ENCODE measurements around the gene DNTTIP2.
"Not testable (repeated sequence)": the region's sequence is repeated elsewhere in the genome, so short reads cannot be mapped to it uniquely, and the experiment has no call there.

Gene DNTTIP2

GRCh38 chr1:93837961-93838360 is 41.0 kb downstream of the DNTTIP2 start:
- no peaks in the 10 kb centered on the region for H3K4me1 ChIP-seq
- no peaks in the 10 kb centered on the region for H3K79me2 ChIP-seq
- TF ChIP-seq, protein P1, sequence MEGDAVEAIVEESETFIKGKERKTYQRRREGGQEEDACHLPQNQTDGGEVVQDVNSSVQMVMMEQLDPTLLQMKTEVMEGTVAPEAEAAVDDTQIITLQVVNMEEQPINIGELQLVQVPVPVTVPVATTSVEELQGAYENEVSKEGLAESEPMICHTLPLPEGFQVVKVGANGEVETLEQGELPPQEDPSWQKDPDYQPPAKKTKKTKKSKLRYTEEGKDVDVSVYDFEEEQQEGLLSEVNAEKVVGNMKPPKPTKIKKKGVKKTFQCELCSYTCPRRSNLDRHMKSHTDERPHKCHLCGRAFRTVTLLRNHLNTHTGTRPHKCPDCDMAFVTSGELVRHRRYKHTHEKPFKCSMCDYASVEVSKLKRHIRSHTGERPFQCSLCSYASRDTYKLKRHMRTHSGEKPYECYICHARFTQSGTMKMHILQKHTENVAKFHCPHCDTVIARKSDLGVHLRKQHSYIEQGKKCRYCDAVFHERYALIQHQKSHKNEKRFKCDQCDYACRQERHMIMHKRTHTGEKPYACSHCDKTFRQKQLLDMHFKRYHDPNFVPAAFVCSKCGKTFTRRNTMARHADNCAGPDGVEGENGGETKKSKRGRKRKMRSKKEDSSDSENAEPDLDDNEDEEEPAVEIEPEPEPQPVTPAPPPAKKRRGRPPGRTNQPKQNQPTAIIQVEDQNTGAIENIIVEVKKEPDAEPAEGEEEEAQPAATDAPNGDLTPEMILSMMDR (IDR thresholded peaks at IDR 0.05), result no peak
- H3K27me3 ChIP-seq (ENCODE audit: control insufficient read depth, insufficient read depth, low read length), result no peaks in the 10 kb centered on the region
- H3K36me3 ChIP-seq (ENCODE audit: control insufficient read depth, insufficient read depth, low read length), result no peaks in the 10 kb centered on the region
- H3K9me3 ChIP-seq (ENCODE audit: control insufficient read depth, low read length), result no peaks in the 10 kb centered on the region
- H3K27ac ChIP-seq, result no peak overlapping the region
- no peak overlapping the region for H2AFZ ChIP-seq
- no peak overlapping the region for H3K9ac ChIP-seq
- no peak overlapping the region for H3K4me3 ChIP-seq (ENCODE audit: low read depth, low read length)
- H3K4me2 ChIP-seq (ENCODE audit: low read length), result no peak overlapping the region

DNA sequence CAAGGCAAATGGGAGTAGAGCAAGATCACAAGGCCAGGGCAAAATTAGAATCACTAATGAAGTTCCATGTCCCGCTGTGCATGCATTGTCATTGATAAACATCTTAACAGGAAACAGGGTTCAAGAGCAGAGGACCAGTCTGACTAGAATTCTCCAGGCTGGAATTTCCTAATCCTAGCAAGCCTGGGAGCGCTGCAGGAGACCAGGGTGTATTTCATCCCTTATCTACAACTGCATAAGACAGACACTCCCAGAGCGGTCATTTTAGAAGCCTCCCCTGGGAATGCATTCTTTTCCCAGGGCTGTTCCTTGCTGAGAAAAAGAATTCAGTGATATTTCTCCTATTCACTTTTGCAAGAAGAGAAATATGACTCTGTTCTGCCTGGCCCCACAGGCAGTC is 45.7 kb downstream of the DNTTIP2 start:
- not testable (repeated sequence) for H3K9ac ChIP-seq; H2AFZ ChIP-seq; H3K27me3 ChIP-seq (ENCODE audit: control insufficient read depth, insufficient read depth, low read length); H3K27ac ChIP-seq; H3K36me3 ChIP-seq (ENCODE audit: control insufficient read depth, insufficient read depth, low read length); H3K4me2 ChIP-seq (ENCODE audit: low read length); H3K79me2 ChIP-seq; H3K9me3 ChIP-seq (ENCODE audit: control insufficient read depth, low read length); H3K4me3 ChIP-seq (ENCODE audit: low read depth, low read length); H3K4me1 ChIP-seq

GRCh38 chr1:93829061-93829460 is 49.9 kb downstream of the DNTTIP2 start:
- Histone ChIP-seq H3K79me2 (no peaks in the 10 kb centered on the region), H2AFZ (no peak overlapping the region), H3K4me3 (ENCODE audit: low read depth, low read length) (no peak overlapping the region), H3K27me3 (ENCODE audit: control insufficient read depth, insufficient read depth, low read length) (no peaks in the 10 kb centered on the region), H3K27ac (no peak overlapping the region), H3K36me3 (ENCODE audit: control insufficient read depth, insufficient read depth, low read length) (no peaks in the 10 kb centered on the region), H3K9ac (no peak overlapping the region), H3K4me2 (ENCODE audit: low read length) (no peak overlapping the region), H3K9me3 (ENCODE audit: control insufficient read depth, low read length) (no peaks in the 10 kb centered on the region), H3K4me1 (no peaks in the 10 kb centered on the region)
- TF ChIP-seq, protein P1 (IDR thresholded peaks at IDR 0.05), result no peak

- TF ChIP-seq, protein P1 (IDR thresholded peaks at IDR 0.05), result no peak
- Histone ChIP-seq H3K27ac (no peak overlapping the region), H3K9me3 (ENCODE audit: control insufficient read depth, low read length) (no peaks in the 10 kb centered on the region), H3K36me3 (ENCODE audit: control insufficient read depth, insufficient read depth, low read length) (no peaks in the 10 kb centered on the region), H3K9ac (no peak overlapping the region), H3K27me3 (ENCODE audit: control insufficient read depth, insufficient read depth, low read length) (no peaks in the 10 kb centered on the region), H3K4me3 (ENCODE audit: low read depth, low read length) (no peak overlapping the region), H3K4me2 (ENCODE audit: low read length) (no peak overlapping the region), H3K4me1 (no peaks in the 10 kb centered on the region), H3K79me2 (no peaks in the 10 kb centered on the region), H2AFZ (no peak overlapping the region)
These were observed 50.6 kb downstream of the DNTTIP2 start for GRCh38 chr1:93828367-93828755.

DNA sequence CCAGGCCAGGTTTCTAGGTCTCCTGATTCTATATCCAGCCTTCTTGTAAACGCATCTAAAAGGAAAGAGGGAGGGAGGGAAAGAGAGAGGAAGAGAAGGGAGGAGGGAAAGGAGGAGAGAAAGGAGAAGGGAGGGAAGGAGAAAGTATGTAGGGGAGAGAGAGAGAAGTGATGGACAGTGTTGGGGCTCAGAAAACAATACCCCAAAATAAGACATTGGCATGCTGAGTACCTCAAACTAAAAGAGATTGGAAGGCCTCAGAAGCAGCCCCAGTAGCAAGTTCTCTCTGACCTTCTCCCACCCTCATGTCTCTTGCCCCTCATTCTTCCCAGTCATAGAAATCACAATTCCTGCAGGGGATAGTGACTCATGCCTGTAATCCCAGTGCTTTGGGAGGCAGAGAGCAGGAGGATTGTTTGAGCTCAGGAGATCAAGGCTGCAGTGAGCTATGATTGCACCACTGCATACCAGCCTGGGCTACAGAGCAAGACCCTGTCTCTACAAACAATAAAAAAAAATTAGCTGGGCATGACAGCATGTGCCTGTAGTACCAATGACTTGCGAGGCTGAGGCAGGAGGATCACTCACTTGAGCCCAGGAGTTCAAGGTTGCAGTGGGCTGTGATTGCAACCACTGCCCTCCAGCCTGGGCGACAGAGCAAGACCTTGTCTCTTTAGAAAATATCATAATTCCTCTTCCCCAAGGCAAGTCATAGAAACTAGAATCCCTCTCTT is 51.2 kb downstream of the DNTTIP2 start:
- H3K27ac ChIP-seq, result no peak overlapping the region
- no peaks in the 10 kb centered on the region for H3K79me2 ChIP-seq
- no peak overlapping the region for H3K9ac ChIP-seq
- no peaks in the 10 kb centered on the region for H3K27me3 ChIP-seq (ENCODE audit: control insufficient read depth, insufficient read depth, low read length)
- no peaks in the 10 kb centered on the region for H3K36me3 ChIP-seq (ENCODE audit: control insufficient read depth, insufficient read depth, low read length)
- H3K4me3 ChIP-seq (ENCODE audit: low read depth, low read length), result no peak overlapping the region
- no peaks in the 10 kb centered on the region for H3K9me3 ChIP-seq (ENCODE audit: control insufficient read depth, low read length)
- H2AFZ ChIP-seq, result no peak overlapping the region
- TF ChIP-seq, protein P1 (IDR thresholded peaks at IDR 0.05), result no peak
- no peak overlapping the region for H3K4me2 ChIP-seq (ENCODE audit: low read length)
- no peaks in the 10 kb centered on the region for H3K4me1 ChIP-seq
